Stomach (tissue), 9 donors: Measurements from ENCODE around the gene DLGAP1. TPM values are rescaled to one million over a fixed set of nuclear protein-coding genes. Genes with fewer than 3 reads are reported as not detected.

Source experiments
- DNase-seq, 2 donors: peaks; one replicate each; pipeline versions ENCODE4 v3.0.0 to v3.0.0-alpha.2; 2013 to 2019
- H3K27ac ChIP-seq, 5 donors: fragments of 200-600 bp in 4 of 5; sonication (generic) in 4 of 5; one replicate each; pipeline ENCODE4 v1.5.1; 2013 to 2019; ENCODE audit warnings: mild to moderate bottlenecking in 1 of 5, moderate library complexity in 1 of 5
- H3K27me3 ChIP-seq, 3 donors: fragments of 200-600 bp; sonication (generic); one replicate each; pipeline ENCODE4 v1.5.1; 2017 to 2019; ENCODE audit warnings: mixed run types in 1 of 3
- H3K36me3 ChIP-seq, 4 donors: fragments of 200-600 bp; sonication (generic); 1 replicate in 3 of 4; 2 replicates in 1 of 4; pipeline ENCODE4 v1.5.1; 2016 to 2019
- H3K4me1 ChIP-seq, 4 donors: fragments of 200-600 bp; sonication (generic); one replicate each; pipeline ENCODE4 v1.5.1; 2016 to 2019
- H3K4me3 ChIP-seq, 4 donors: fragments of 200-600 bp; sonication (generic) in 3 of 4; one replicate each; pipeline ENCODE4 v1.5.1; 2016 to 2019; ENCODE audit warnings: mild to moderate bottlenecking in 1 of 4
- H3K9me3 ChIP-seq, 4 donors: fragments of 200-600 bp; sonication (generic); one replicate each; pipeline ENCODE4 v1.5.1; 2016 to 2019
- EP300 ChIP-seq: sonication (generic); formaldehyde crosslinking; IDR thresholded peaks from one replicate; pipeline ENCODE4 v1.6.1; 2017; ENCODE audit warnings: antibody characterized with exemption
- POLR2A ChIP-seq, 4 donors: fragments of 450-650 bp; IDR thresholded peaks; one replicate each; pipeline ENCODE4 v1.6.1; 2016; ENCODE audit warnings: antibody characterized with exemption in 4 of 4, control low read depth in 2 of 4, mild to moderate bottlenecking in 1 of 4, moderate library complexity in 1 of 4
- POLR2AphosphoS5 ChIP-seq, 3 donors: sonication (generic); formaldehyde crosslinking; IDR thresholded peaks; one replicate each; pipeline ENCODE4 v1.6.1; 2016; ENCODE audit warnings: antibody characterized with exemption in 3 of 3
- WGBS, 5 donors: extraction: QIAGEN DNeasy Blood & Tissue Kit in 3 of 5; methylation state at CpG; one replicate each; pipeline versions ENCODE4 v1.1.5 to v1.1.7; 2013 to 2018; 5-methylcytosine and 5-hydroxymethylcytosine counted together
- intact Hi-C: fragments of 100-400 bp; cut with DNase I; formaldehyde crosslinking; loops from one replicate; pipeline ENCODE4 v1.15.1; 2023; ENCODE audit warnings: low total_unique reads
- polyA plus RNA-seq, 3 donors: library from polyadenylated mRNA; stranded (reverse); fragments of 200-250 nt; gene quantifications; one replicate each; pipeline ENCODE4 v1.2.3, GENCODE V29; 2013
- total RNA-seq, 5 donors: library from RNA; depleted of rRNA; stranded (reverse); fragments of >200 nt; gene quantifications; one replicate each; pipeline versions ENCODE4 v1.1.0 to v1.2.3, GENCODE V29; 2014 to 2016
- TF ChIP-seq, protein P1 (sequence below), 7 experiments: fragments of 450-650 bp in 4 of 7; fragments of 200-600 bp in 3 of 7; sonication (generic) in 3 of 7; IDR thresholded peaks; one replicate each; pipeline ENCODE4 v1.5.1; 2016 to 2019; ENCODE audit warnings: antibody characterized with exemption in 7 of 7, control low read depth in 2 of 7, mild to moderate bottlenecking in 1 of 7
- donor health status: healthy with polysubstance abuse.
- donor health status: Bipolar disorder and iron deficiency.
- donor health status: healthy.

Gene DLGAP1
- total and polyA plus RNA-seq, 8 donors = 0.06 to 7.0 (median 1.3) TPM; not detected in 1

DNA sequence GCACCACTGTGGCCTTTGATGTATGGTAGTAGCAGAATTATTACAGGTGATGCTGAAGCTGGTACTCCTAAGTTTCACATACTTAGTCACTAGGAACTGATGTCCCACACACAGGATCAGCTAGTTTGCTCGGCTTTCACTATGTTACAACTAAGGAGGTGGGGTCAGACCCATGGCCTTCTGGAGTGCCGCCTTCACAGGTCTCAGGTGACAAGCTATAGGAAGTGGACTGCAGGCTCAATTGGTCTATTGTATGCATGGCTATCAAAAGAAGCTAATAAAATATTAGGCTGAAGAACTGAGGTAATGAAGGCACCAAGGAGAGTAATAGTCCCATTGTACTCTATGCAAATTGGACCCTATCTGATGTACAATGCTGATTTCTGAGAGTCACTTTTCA lies 170.6 kb downstream of the DLGAP1 start:
- no peaks in the 10 kb centered on the region for H3K36me3 ChIP-seq
- no peak for TF ChIP-seq POLR2A (IDR thresholded peaks at IDR 0.05)
- no peak for TF ChIP-seq POLR2AphosphoS5 (IDR thresholded peaks at IDR 0.05)
- TF ChIP-seq, protein P1, sequence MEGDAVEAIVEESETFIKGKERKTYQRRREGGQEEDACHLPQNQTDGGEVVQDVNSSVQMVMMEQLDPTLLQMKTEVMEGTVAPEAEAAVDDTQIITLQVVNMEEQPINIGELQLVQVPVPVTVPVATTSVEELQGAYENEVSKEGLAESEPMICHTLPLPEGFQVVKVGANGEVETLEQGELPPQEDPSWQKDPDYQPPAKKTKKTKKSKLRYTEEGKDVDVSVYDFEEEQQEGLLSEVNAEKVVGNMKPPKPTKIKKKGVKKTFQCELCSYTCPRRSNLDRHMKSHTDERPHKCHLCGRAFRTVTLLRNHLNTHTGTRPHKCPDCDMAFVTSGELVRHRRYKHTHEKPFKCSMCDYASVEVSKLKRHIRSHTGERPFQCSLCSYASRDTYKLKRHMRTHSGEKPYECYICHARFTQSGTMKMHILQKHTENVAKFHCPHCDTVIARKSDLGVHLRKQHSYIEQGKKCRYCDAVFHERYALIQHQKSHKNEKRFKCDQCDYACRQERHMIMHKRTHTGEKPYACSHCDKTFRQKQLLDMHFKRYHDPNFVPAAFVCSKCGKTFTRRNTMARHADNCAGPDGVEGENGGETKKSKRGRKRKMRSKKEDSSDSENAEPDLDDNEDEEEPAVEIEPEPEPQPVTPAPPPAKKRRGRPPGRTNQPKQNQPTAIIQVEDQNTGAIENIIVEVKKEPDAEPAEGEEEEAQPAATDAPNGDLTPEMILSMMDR (IDR thresholded peaks at IDR 0.05) = no peak
- TF ChIP-seq EP300 = no peak
- no peaks in the 10 kb centered on the region for H3K4me1 ChIP-seq
- no peak overlapping the region for H3K27ac ChIP-seq
- intact Hi-C loops = no loop called here
- H3K9me3 ChIP-seq = no peaks in the 10 kb centered on the region
- H3K4me3 ChIP-seq = no peak overlapping the region
- 34 to 61% (median 46%) methylated on average over 2 of the region's 2 CpGs for WGBS, 5 donors
- no peaks in the 10 kb centered on the region for H3K27me3 ChIP-seq
- DNase-seq = no peak

DNA sequence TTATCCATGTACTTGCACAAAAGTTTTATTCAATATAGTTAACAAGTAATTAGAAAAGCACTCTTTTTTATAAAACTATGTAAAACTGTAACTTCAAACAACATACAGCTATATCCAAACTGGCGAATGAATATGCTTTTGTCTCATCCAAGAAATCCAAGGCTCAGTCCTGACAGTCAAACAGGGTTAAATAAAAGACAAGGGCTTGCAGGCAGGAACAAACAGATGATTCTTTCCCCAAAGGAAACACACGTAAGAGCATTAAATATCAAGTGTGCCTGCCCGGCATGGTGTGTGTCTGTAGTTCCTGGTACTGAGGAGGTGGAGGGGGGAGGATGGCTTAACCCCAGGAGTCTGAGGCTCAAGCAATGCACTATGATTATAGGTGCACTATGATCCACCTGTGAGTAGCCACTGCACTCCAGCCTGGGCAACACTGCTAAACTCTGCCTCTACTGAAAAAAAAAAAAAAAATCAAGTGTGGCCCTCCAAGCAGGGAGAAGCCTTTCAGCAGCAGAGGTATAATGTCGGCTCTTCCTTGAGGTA lies 171.3 kb downstream of the DLGAP1 start:
- Histone ChIP-seq H3K27ac (no peak overlapping the region), H3K4me3 (no peak overlapping the region), H3K4me1 (no peaks in the 10 kb centered on the region), H3K27me3 (no peaks in the 10 kb centered on the region), H3K9me3 (no peaks in the 10 kb centered on the region), H3K36me3 (no peaks in the 10 kb centered on the region)
- TF ChIP-seq POLR2A (IDR thresholded peaks at IDR 0.05) (no peak), EP300 (no peak), POLR2AphosphoS5 (IDR thresholded peaks at IDR 0.05) (no peak)
- TF ChIP-seq, protein P1 (IDR thresholded peaks at IDR 0.05) = no peak
- intact Hi-C loops = no loop called here
- no peak for DNase-seq
- 50 to 58% (median 51%) methylated on average over 4 of the region's 4 CpGs for WGBS, 5 donors

DNA sequence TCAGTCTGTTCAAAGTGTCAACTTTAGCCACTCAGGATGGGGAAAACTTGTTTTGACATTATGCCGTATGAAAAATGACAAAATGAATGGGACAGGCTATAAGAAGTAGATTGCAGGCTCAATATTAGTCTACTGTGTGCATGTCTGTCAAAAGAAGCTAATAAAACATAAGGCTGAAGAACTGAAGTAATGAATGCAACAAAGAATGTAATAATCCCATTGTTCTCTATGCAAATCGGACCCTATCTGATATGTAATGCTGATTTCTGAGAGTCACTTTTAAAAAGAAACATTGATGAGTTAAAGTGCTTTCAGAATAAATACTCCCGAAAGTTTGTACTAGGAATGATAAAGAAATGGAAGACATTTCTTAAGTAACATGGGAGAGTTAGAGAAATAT lies 172.2 kb downstream of the DLGAP1 start:
- no peak for DNase-seq
- 45 to 57% (median 49%) methylated on average over 3 of the region's 3 CpGs for WGBS, 5 donors
- Histone ChIP-seq H3K9me3 (no peaks in the 10 kb centered on the region), H3K36me3 (no peaks in the 10 kb centered on the region), H3K27ac (no peak overlapping the region), H3K4me3 (no peak overlapping the region), H3K27me3 (no peaks in the 10 kb centered on the region), H3K4me1 (no peaks in the 10 kb centered on the region)
- intact Hi-C loops = no loop called here
- TF ChIP-seq, protein P1 (IDR thresholded peaks at IDR 0.05) = no peak
- TF ChIP-seq POLR2AphosphoS5 (IDR thresholded peaks at IDR 0.05) (no peak), POLR2A (IDR thresholded peaks at IDR 0.05) (no peak), EP300 (no peak)

DNA sequence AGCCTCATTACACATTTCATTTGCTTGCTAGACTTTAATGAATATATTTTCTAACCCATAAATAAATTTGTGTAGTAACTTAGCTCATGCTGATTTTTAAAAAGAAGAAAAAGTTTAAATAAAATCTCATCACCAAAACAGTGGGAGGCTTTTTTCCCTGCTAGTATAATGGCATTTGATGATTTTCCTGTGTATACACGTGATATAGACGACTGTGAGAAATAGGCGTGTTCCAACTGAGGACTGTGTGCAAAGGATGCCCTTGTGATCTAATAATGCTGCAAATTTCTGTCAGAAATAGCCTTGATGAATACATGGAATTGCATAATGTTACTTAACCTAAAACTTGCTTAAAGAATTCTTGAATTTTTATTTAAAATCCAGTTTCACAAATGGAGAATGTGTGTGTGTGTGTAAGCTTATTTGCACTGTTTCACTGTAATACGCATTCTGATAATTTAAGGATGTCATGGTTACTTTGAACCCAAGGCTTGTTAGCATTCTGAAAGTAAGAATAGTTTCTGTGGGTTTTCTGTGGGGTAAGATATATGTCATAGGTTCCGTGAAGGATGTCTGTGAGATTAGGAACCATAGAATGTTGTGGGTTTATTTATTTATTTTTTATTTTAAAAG lies 178.0 kb downstream of the DLGAP1 start:
- no peak for DNase-seq

More for the DNA sequence above, 178.0 kb downstream of the DLGAP1 start:
- Histone ChIP-seq H3K9me3 (no peaks in the 10 kb centered on the region), H3K27ac (no peak overlapping the region), H3K4me1 (no peaks in the 10 kb centered on the region), H3K4me3 (no peak overlapping the region), H3K36me3 (no peaks in the 10 kb centered on the region), H3K27me3 (no peaks in the 10 kb centered on the region)
- TF ChIP-seq POLR2A (IDR thresholded peaks at IDR 0.05) (no peak), POLR2AphosphoS5 (IDR thresholded peaks at IDR 0.05) (no peak), EP300 (no peak)
- TF ChIP-seq, protein P1 (IDR thresholded peaks at IDR 0.05) = no peak
- 76 to 90% (median 77%) methylated on average over 5 of the region's 5 CpGs for WGBS, 5 donors
- intact Hi-C loops = no loop called here
